Coronary artery (tissue), 2 donors: ENCODE data around the gene TLK1.

Experiments
- DNase-seq: peaks from one replicate; pipeline ENCODE4 v3.0.0-alpha.2; 2017; ENCODE audit warnings: low spot score
- H3K27ac ChIP-seq, 2 donors: fragments of 200-600 bp; sonication (generic); one replicate each; pipeline ENCODE4 v1.5.1; 2016 to 2019
- H3K4me3 ChIP-seq: fragments of 200-600 bp; sonication (generic); 2 replicates; pipeline ENCODE4 v1.5.1; 2016; ENCODE audit warnings: mild to moderate bottlenecking, moderate library complexity
- CTCF ChIP-seq: fragments of 200-600 bp; sonication (generic); IDR thresholded peaks from one replicate; pipeline ENCODE4 v1.5.1; 2019; ENCODE audit warnings: antibody characterized with exemption

TLK1 gene

GRCh38 chr2:171160956-171161740, 455 bp upstream of the TLK1 start:
- peak overlapping the region; percentile 96 for H3K4me3 ChIP-seq
- DNase-seq, result no peak
- no peak for TF ChIP-seq CTCF
- peak overlapping the region; percentile 98 to 99 for H3K27ac ChIP-seq

GRCh38 chr2:171159372-171160118, 1.1 kb downstream of the TLK1 start:
- Histone ChIP-seq H3K27ac (peak overlapping the region; percentile 98 to 99), H3K4me3 (peak overlapping the region; percentile 96)
- TF ChIP-seq CTCF, result peak; percentile 15
- DNase-seq, result no peak

- no peak for DNase-seq
- peak overlapping the region in 1 of 2 donors; percentile 99 for H3K27ac ChIP-seq
- no peak for TF ChIP-seq CTCF
- H3K4me3 ChIP-seq, result peak overlapping the region; percentile 96
Observed at GRCh38 chr2:171158790-171159371, 1.8 kb downstream of the TLK1 start.

- Histone ChIP-seq H3K4me3 (no peak overlapping the region), H3K27ac (no peak overlapping the region)
- no peak for DNase-seq
- no peak for TF ChIP-seq CTCF
Observed at GRCh38 chr2:171158036-171158789, 2.5 kb downstream of the TLK1 start.

GRCh38 chr2:171157109-171157500, 3.6 kb downstream of the TLK1 start:
- no peak overlapping the region for H3K4me3 ChIP-seq
- H3K27ac ChIP-seq, result no peak overlapping the region
- no peak for DNase-seq
- TF ChIP-seq CTCF, result no peak

GRCh38 chr2:171154348-171154747, 6.3 kb downstream of the TLK1 start:
- no peak overlapping the region for H3K4me3 ChIP-seq
- DNase-seq, result no peak
- TF ChIP-seq CTCF, result no peak
- no peak overlapping the region for H3K27ac ChIP-seq
